Mammary epithelial cell (primary cell): ENCODE data around the gene SLC35F6.
A peak's percentile ranks its signal among the peaks of the same experiment; 100 is the strongest.

ENCODE experiments used
- EZH2 ChIP-seq: IDR thresholded peaks from 2 replicates; pipeline ENCODE4 v1.6.1; 2012; ENCODE audit warnings: low read length, inconsistent platforms, borderline replicate concordance
- TF ChIP-seq, protein P1 (sequence below), 2 donors: IDR thresholded peaks in 1 of 2; conservative IDR thresholded peaks in 1 of 2; 2 replicates each; pipeline ENCODE4 v1.5.1; 2011 to 2012; ENCODE audit warnings: inconsistent platforms in 2 of 2, low read length in 2 of 2, mild to moderate bottlenecking in 2 of 2, control low read depth in 1 of 2, low read depth in 1 of 2; ENCODE audit not compliant: insufficient read depth in 1 of 2; ENCODE audit errors: extremely low read depth in 1 of 2

DNA sequence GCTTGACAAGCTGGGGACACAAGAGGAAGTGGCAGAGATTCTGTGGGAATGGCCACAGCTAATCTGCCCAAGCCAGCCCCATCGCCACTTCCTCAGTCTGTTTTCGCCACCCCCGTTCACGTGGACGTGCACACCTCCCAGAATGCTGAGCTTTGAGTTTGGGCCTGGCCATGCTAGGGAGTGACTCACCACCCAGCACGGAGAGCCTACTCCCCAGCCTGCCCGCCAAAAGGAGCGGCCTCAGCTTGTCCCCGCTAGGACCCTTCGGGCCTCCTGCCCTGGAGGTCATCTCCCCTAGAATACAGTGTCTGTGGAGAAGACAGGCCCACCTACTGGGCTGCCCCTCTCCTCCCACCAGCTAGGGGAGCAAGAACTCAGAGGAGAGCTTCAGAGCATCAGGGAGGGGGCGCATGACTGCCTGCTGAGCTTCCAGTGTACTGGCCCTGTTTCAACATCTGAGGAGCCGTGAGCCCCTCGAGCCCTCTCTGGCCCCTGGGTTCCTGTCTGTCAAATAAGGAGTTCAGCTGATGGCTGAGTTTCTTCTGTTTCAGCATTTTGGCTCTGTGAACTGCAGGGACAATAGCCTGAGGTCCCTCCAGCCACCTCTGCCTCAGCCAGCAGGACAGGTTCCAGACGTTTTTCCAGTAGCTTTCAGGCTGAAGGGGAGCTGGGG is 5.1 kb downstream of the SLC35F6 start:
- TF ChIP-seq, protein P1, sequence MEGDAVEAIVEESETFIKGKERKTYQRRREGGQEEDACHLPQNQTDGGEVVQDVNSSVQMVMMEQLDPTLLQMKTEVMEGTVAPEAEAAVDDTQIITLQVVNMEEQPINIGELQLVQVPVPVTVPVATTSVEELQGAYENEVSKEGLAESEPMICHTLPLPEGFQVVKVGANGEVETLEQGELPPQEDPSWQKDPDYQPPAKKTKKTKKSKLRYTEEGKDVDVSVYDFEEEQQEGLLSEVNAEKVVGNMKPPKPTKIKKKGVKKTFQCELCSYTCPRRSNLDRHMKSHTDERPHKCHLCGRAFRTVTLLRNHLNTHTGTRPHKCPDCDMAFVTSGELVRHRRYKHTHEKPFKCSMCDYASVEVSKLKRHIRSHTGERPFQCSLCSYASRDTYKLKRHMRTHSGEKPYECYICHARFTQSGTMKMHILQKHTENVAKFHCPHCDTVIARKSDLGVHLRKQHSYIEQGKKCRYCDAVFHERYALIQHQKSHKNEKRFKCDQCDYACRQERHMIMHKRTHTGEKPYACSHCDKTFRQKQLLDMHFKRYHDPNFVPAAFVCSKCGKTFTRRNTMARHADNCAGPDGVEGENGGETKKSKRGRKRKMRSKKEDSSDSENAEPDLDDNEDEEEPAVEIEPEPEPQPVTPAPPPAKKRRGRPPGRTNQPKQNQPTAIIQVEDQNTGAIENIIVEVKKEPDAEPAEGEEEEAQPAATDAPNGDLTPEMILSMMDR (conservative IDR thresholded peaks at IDR 0.05 in 1 of 2, IDR thresholded peaks at IDR 0.05 in 1 of 2; ENCODE audit: extremely low read depth in 1 of 2, insufficient read depth in 1 of 2, low read depth in 1 of 2, low read length in 2 of 2), result peak in 1 of 2 donors; percentile 5
- no peak for TF ChIP-seq EZH2
